A549 treated with DMSO at 1 μM for 4 hours (cell line): Measurements from ENCODE around the gene TSPAN13. TPM values are rescaled to one million over a fixed set of nuclear protein-coding genes. Genes with fewer than 3 reads are reported as not detected.

Source experiments
- total RNA-seq: library from RNA; stranded (reverse); fragments of 200-300 nt; extraction: Qiagen RNA extraction; gene quantifications from 5 replicates; pipeline ENCODE4 v1.2.3, GENCODE V29; 2022; ENCODE audit warnings: low read depth

Gene TSPAN13
- total RNA-seq, result 10.9 to 16.1 TPM (median 13.9 TPM) in 5 replicates

GRCh38 chr7:16753102-16753931 lies at the start of gene TSPAN13:
TSPAN13 (plus strand) TSS chr7:16753755; CDS start chr7:16753968, 213 bp downstream.

GRCh38 chr7:16804674-16805439 lies 51.3 kb downstream of the TSPAN13 start, which contains the start of gene AGR2:
AGR2 (minus strand) TSS chr7:16804999; CDS start chr7:16801796, 3,203 bp downstream.

Other genes starting within 250 kb of the TSPAN13 start
- not detected in 5 replicates for gene LRRC72, start 226.9 kb upstream of the TSPAN13 start, total RNA-seq
- gene ANKMY2, start 108.0 kb upstream of the TSPAN13 start, total RNA-seq, result 13.2 to 17.3 TPM (median 14.2 TPM) in 5 replicates
- 93.5 to 108 TPM (median 102 TPM) in 5 replicates for gene BZW2, start 107.6 kb upstream of the TSPAN13 start, total RNA-seq
- 103 to 163 TPM (median 124 TPM) in 5 replicates for gene AGR2, start 51.2 kb downstream of the TSPAN13 start, total RNA-seq
- 0.39 TPM in 1 of 5 replicates, not detected in the others for gene AGR3, start 128.2 kb downstream of the TSPAN13 start, total RNA-seq